K562 (cell line): ENCODE results near the gene INHBC. TPM values are rescaled to one million over a fixed set of nuclear protein-coding genes. Genes with fewer than 3 reads are reported as not detected.
A peak's percentile ranks its signal among the peaks of the same experiment; 100 is the strongest.

Experiments
- ATAC-seq: fragments of 200-7000 bp; cut with Tn5 transposase; 3 replicates; pipeline ENCODE4 v1.9.1; 2020; ENCODE audit warnings: moderate library complexity
- BruUV-seq: library from RNA; stranded (reverse); fragments of 400-500 nt; replicated peaks from 2 replicates; lab custom pipeline; 2021; lab: Mats Ljungman, UMichigan
- CTCF ChIA-PET: fragments of 300-600 bp; formaldehyde crosslinking; extraction: SDS; loops from one replicate; lab custom pipeline; 2021; ENCODE audit warnings: low intra/inter-chr PET ratio; lab: Yijun Ruan, JAX
- POLR2A ChIA-PET: fragments of 300-600, 350-650 bp; sonication (Branson Sonifier 250); formaldehyde crosslinking; extraction: SDS; loops from one replicate; lab custom pipeline; 2021; ENCODE audit warnings: antibody characterized with exemption, inconsistent platforms; lab: Yijun Ruan, JAX
- DNase-seq, 4 experiments: peaks; one replicate each; pipeline versions ENCODE4 v3.0.0 to v3.0.0-alpha.2; 2011 to 2018; ENCODE audit warnings: low spot score in 3 of 4, mixed read lengths in 3 of 4; ENCODE audit errors: extremely low read depth in 1 of 4
- FAIRE-seq: peaks from 2 replicates; lab custom pipeline; 2011; peaks lifted over from hg19 to GRCh38; lab: Jason Lieb, UNC
- H2AFZ ChIP-seq: 2 replicates; pipeline ENCODE4 v1.6.0; 2011; ENCODE audit warnings: low read depth, low read length, control low read depth, inconsistent platforms
- H3K27ac ChIP-seq: fragments of 200-600 bp; 3 replicates; pipeline ENCODE4 v1.8.0; 2011; ENCODE audit warnings: low read depth, mild to moderate bottlenecking, control low read depth, inconsistent platforms, low read length, moderate library complexity, mixed read lengths; ENCODE audit errors: extremely low read depth
- H3K27me3 ChIP-seq, 2 experiments: fragments of 300-600 bp in 1 of 2; 2 replicates in 1 of 2; 3 replicates in 1 of 2; pipeline versions ENCODE4 v1.6.0 to v1.8.0; 2011; ENCODE audit warnings: inconsistent platforms in 2 of 2, low read length in 2 of 2, mild to moderate bottlenecking in 1 of 2, mixed read lengths in 1 of 2, moderate library complexity in 1 of 2; ENCODE audit not compliant: control insufficient read depth in 2 of 2, insufficient read depth in 2 of 2
- H3K36me3 ChIP-seq: fragments of 300-600 bp; 3 replicates; pipeline ENCODE4 v1.8.0; 2011; ENCODE audit warnings: mild to moderate bottlenecking, low read length, inconsistent platforms; ENCODE audit not compliant: control insufficient read depth, insufficient read depth
- H3K4me1 ChIP-seq, 2 experiments: fragments of 200-600 bp in 1 of 2; replicated peaks in 1 of 2; 2 replicates in 1 of 2; 3 replicates in 1 of 2; pipeline versions ENCODE4 v1.5.1 to v1.8.0; 2011; ENCODE audit warnings: inconsistent platforms in 2 of 2, low read length in 2 of 2, mild to moderate bottlenecking in 1 of 2, mixed read lengths in 1 of 2, moderate library complexity in 1 of 2; ENCODE audit not compliant: control insufficient read depth in 2 of 2, insufficient read depth in 2 of 2
- H3K4me2 ChIP-seq: 2 replicates; pipeline ENCODE4 v1.6.1; 2011; ENCODE audit warnings: low read length, control low read depth, inconsistent platforms, mixed read lengths; ENCODE audit not compliant: insufficient read depth
- H3K4me3 ChIP-seq: fragments of 200-600 bp; sonication (generic), shearing (Covaris generic); 2 replicates; pipeline ENCODE4 v1.5.1; 2016; ENCODE audit warnings: control low read depth, inconsistent platforms
- H3K79me2 ChIP-seq: fragments of 200-600 bp; 3 replicates; pipeline ENCODE4 v1.8.0; 2011; ENCODE audit warnings: low read length, inconsistent platforms; ENCODE audit not compliant: control insufficient read depth, insufficient read depth
- H3K9ac ChIP-seq, 2 experiments: 2 replicates each; pipeline versions ENCODE4 v1.6.0 to v1.6.1; 2011; ENCODE audit warnings: low read depth in 2 of 2, low read length in 2 of 2, control low read depth in 1 of 2, inconsistent platforms in 1 of 2, mild to moderate bottlenecking in 1 of 2, mixed read lengths in 1 of 2; ENCODE audit not compliant: insufficient read depth in 1 of 2
- H3K9me1 ChIP-seq: one replicate; pipeline ENCODE4 v1.6.0; 2011; ENCODE audit warnings: inconsistent platforms, mild to moderate bottlenecking, low read length, moderate library complexity; ENCODE audit not compliant: control insufficient read depth, insufficient read depth
- H3K9me3 ChIP-seq: replicated peaks from 2 replicates; pipeline ENCODE4 v1.5.1; 2011; ENCODE audit warnings: low read depth, low read length, inconsistent platforms; ENCODE audit not compliant: control insufficient read depth, insufficient read depth
- H4K20me1 ChIP-seq: replicated peaks from 2 replicates; pipeline ENCODE4 v1.6.1; 2011; ENCODE audit warnings: low read length, inconsistent platforms, mixed read lengths; ENCODE audit not compliant: control insufficient read depth, insufficient read depth
- CREB1 ChIP-seq, 2 experiments: sonication (generic) in 1 of 2; formaldehyde crosslinking in 1 of 2; IDR thresholded peaks; 2 replicates each; pipeline versions ENCODE4 v1.6.1 to v1.8.0; 2012 to 2022; ENCODE audit warnings: inconsistent platforms in 1 of 2, mild to moderate bottlenecking in 1 of 2, missing genetic modification reagents in 1 of 2, moderate library complexity in 1 of 2
- FOSL1 ChIP-seq: fragments of 200-800 bp; sonication (Bioruptor generic); conservative IDR thresholded peaks from 2 replicates; pipeline ENCODE4 v1.6.1; 2016; ENCODE audit warnings: missing genetic modification characterization, missing compliant biosample characterization
- HDAC1 ChIP-seq, 2 experiments: fragments of 450-650 bp; IDR thresholded peaks; 2 replicates each; pipeline ENCODE4 v1.6.1; 2016 to 2017; ENCODE audit warnings: inconsistent platforms in 1 of 2, mild to moderate bottlenecking in 1 of 2, moderate library complexity in 1 of 2
- HDGF ChIP-seq: fragments of 450-650 bp; IDR thresholded peaks from 2 replicates; pipeline ENCODE4 v1.6.1; 2016
- NCOR1 ChIP-seq: fragments of 450-650 bp; IDR thresholded peaks from 2 replicates; pipeline ENCODE4 v1.6.1; 2016; ENCODE audit warnings: mild to moderate bottlenecking, moderate library complexity
- PML ChIP-seq: IDR thresholded peaks from 2 replicates; pipeline ENCODE4 v1.6.1; 2012; ENCODE audit warnings: low read length, inconsistent platforms
- PRDM10 ChIP-seq: fragments of 450-650 bp; IDR thresholded peaks from 2 replicates; pipeline ENCODE4 v1.6.1; 2018; ENCODE audit not compliant: partially characterized antibody
- PTRF ChIP-seq: fragments of 450-650 bp; IDR thresholded peaks from 2 replicates; pipeline ENCODE4 v1.6.1; 2016; ENCODE audit warnings: mild to moderate bottlenecking, missing genetic modification characterization, missing compliant biosample characterization
- SAFB2 ChIP-seq: fragments of 200-400 bp; formaldehyde crosslinking; IDR thresholded peaks from 2 replicates; pipeline ENCODE4 v1.6.1; 2018; ENCODE audit warnings: borderline replicate concordance, low read length, low read depth, moderate library complexity; ENCODE audit not compliant: severe bottlenecking
- ZBTB7A ChIP-seq: IDR thresholded peaks from 2 replicates; pipeline ENCODE4 v1.6.1; 2011; ENCODE audit warnings: low read depth, mild to moderate bottlenecking, low read length, moderate library complexity, borderline replicate concordance; ENCODE audit not compliant: control insufficient read depth
- ZNF121 ChIP-seq: sonication (generic); formaldehyde crosslinking; conservative IDR thresholded peaks from 2 replicates; pipeline ENCODE4 v1.8.0; 2022; ENCODE audit warnings: missing genetic modification reagents
- ZNF197 ChIP-seq: fragments of 200-800 bp; sonication (Bioruptor generic); IDR thresholded peaks from 2 replicates; pipeline ENCODE4 v1.6.1; 2016; ENCODE audit warnings: low read depth, missing genetic modification characterization, missing compliant biosample characterization
- WGBS: fragments of 100-300 bp; shearing (Covaris generic); methylation state at CpG from one replicate; pipeline ENCODE4 v1.1.6; 2016; ENCODE audit warnings: low coverage, mixed read lengths; ENCODE audit not compliant: insufficient coverage; ENCODE audit errors: missing lambda C conversion rate; 5-methylcytosine and 5-hydroxymethylcytosine counted together
- in situ Hi-C: fragments of 300-500 bp; cut with MboI; formaldehyde crosslinking; loops from 4 replicates; pipeline ENCODE4 v1.15.0; 2018; ENCODE audit warnings: inconsistent platforms, mixed read lengths
- intact Hi-C: fragments of 100-400 bp; cut with micrococcal nuclease; formaldehyde crosslinking; loops from 2 replicates; pipeline ENCODE4 v1.14.2; 2022
- polyA plus RNA-seq, 8 experiments: library from polyadenylated mRNA; depleted of rRNA in 4 of 8; stranded (reverse) in 5 of 8; unstranded in 3 of 8; fragments of >200 nt; fragmentation: Nextera tagmentation in 2 of 8; fragmentation: Illumina TruSeq in 1 of 8; extraction: Ambion mirVana in 2 of 8; extraction: Trizol in 1 of 8; gene quantifications; 2 replicates each; pipeline versions ENCODE4 v1.2.1 to v1.2.3, GENCODE V29; 2011 to 2014; ENCODE audit warnings: inconsistent platforms in 1 of 8, missing spikeins in 1 of 8
- total RNA-seq, 7 experiments: library from RNA; depleted of rRNA in 6 of 7; stranded (reverse); fragments of >200 nt in 6 of 7; fragmentation: Illumina TruSeq in 2 of 7; extraction: Trizol in 2 of 7; gene quantifications; 2 replicates each; pipeline versions ENCODE4 v1.2.1 to v1.2.3, GENCODE V29; 2011 to 2021; ENCODE audit warnings: low replicate concordance in 1 of 7
- TF ChIP-seq, protein P1 (sequence below), 2 experiments: fragments of 450-650 bp in 1 of 2; sonication (generic) in 1 of 2; formaldehyde crosslinking in 1 of 2; IDR thresholded peaks in 1 of 2; conservative IDR thresholded peaks in 1 of 2; 2 replicates each; pipeline versions ENCODE4 v1.6.1 to v1.8.1; 2016 to 2023; ENCODE audit warnings: mild to moderate bottlenecking in 2 of 2, moderate library complexity in 2 of 2, inconsistent platforms in 1 of 2, missing genetic modification reagents in 1 of 2

INHBC gene
- total and polyA plus RNA-seq, 9 of the 15 experiments (the other 6 are each of a cell fraction or from before 2014, with no cell fraction given), result 0.07 to 0.24 (median 0.15) TPM; not detected in 4

- Histone ChIP-seq H2AFZ (peak overlapping the region; percentile 76), H3K9me1 (no peaks in the 10 kb centered on the region), H3K4me2 (peak overlapping the region; percentile 48), H3K79me2 (peaks cover 17% of the 10 kb centered on the region; the same call in 2 of the 3 replicates), H3K4me1 (peaks cover 30 to 43% of the 10 kb centered on the region in 2 experiments), H3K36me3 (no peaks in the 10 kb centered on the region), H3K4me3 (no peak overlapping the region), H3K9ac (peak overlapping the region; percentile 45 to 65; a peak in 2 of 4 replicates), H3K27ac (peak overlapping the region; percentile 48; the same call in 1 of the 3 replicates), H3K9me3 (no peaks in the 10 kb centered on the region), H4K20me1 (no peaks in the 10 kb centered on the region), H3K27me3 (no peaks in the 10 kb centered on the region)
- intact Hi-C loops, result loop anchor here (2.0 kb wide), 1 partner anchor 240 kb away; no protein-coding TSS in a partner anchor
- in situ Hi-C loops, result loop anchor here (5.0 kb wide), 1 partner anchor 140 kb away; no protein-coding TSS in a partner anchor
- no peak for ATAC-seq
- CTCF ChIA-PET, result interaction anchor here (0.6 to 2.7 kb wide), 7 partner anchors 112 to 239 kb away, joined by 3 to 20 read pairs (median 9); no protein-coding TSS in a partner anchor
- BruUV-seq, result no TSS peak
- WGBS, result 8% methylated on average over 9 of the region's 9 CpGs
- POLR2A ChIA-PET, result interaction anchor here (0.6 to 1.9 kb wide), 14 partner anchors 9 to 284 kb away, joined by 3 to 7 read pairs (median 4); partner anchors contain the start of gene SHMT2
- FAIRE-seq, result peak; percentile 63
- DNase-seq, result peak in 2 of 4 experiments; percentile 51 to 78
- no peak for TF ChIP-seq HDGF
- TF ChIP-seq ZNF197 (CRISPR knock-in tag), result no peak
- TF ChIP-seq NCOR1, result 0 out of 2 replicates have a peak, but pooled peaks have one; percentile 28
- TF ChIP-seq ZBTB7A, result 0 out of 2 replicates have a peak, but pooled peaks have one; percentile 16
- no peak for TF ChIP-seq ZNF121 (CRISPR knock-in tag)
- TF ChIP-seq PRDM10, result peak; percentile 37
- TF ChIP-seq PML, result no peak
- TF ChIP-seq FOSL1, result peak; percentile 59
- TF ChIP-seq PTRF (tag), result no peak
- TF ChIP-seq, protein P1, sequence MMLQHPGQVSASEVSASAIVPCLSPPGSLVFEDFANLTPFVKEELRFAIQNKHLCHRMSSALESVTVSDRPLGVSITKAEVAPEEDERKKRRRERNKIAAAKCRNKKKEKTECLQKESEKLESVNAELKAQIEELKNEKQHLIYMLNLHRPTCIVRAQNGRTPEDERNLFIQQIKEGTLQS (IDR thresholded peaks at IDR 0.05), result peak; percentile 73
- TF ChIP-seq, protein P1 (CRISPR knock-in tag; conservative IDR thresholded peaks at IDR 0.05), result no peak
- peak; percentile 30; the same call in 1 of the 2 replicates for TF ChIP-seq CREB1 (IDR thresholded peaks at IDR 0.05)
- TF ChIP-seq CREB1 (CRISPR knock-in tag; IDR thresholded peaks at IDR 0.05), result peak; percentile 50; the same call in 1 of the 2 replicates
- TF ChIP-seq SAFB2, result no peak
- TF ChIP-seq HDAC1 (IDR thresholded peaks at IDR 0.05), result peak in 1 of 2 experiments; percentile 31; a peak in 1 of 4 replicates
Observed at GRCh38 chr12:57452181-57452936, 17.8 kb downstream of the INHBC start.
